Left renal pelvis (tissue), 4 donors: ENCODE results near the gene VWA2. TPM values are rescaled to one million over a fixed set of nuclear protein-coding genes. Genes with fewer than 3 reads are reported as not detected.

Experiments
- DNase-seq, 4 donors: peaks; one replicate each; pipeline ENCODE4 v3.0.0-alpha.2; 2013; ENCODE audit warnings: low read depth in 4 of 4, low spot score in 3 of 4
- polyA plus RNA-seq, 4 donors: library from polyadenylated mRNA; unstranded; fragments of 120-200 nt; gene quantifications; one replicate each; pipeline ENCODE4 v1.2.1, GENCODE V29; 2013; ENCODE audit not compliant: insufficient read length in 4 of 4

VWA2 gene
- polyA plus RNA-seq, 4 donors: 0.25 to 2.8 (median 2.0) TPM

GRCh38 chr10:114274616-114275453 is 35.8 kb downstream of the VWA2 start:
- DNase-seq: no peak

GRCh38 chr10:114276066-114276465 is 37.0 kb downstream of the VWA2 start:
- no peak for DNase-seq

GRCh38 chr10:114276671-114277070 is 37.6 kb downstream of the VWA2 start:
- DNase-seq: no peak

GRCh38 chr10:114278140-114278883 is 39.3 kb downstream of the VWA2 start:
- DNase-seq: no peak

GRCh38 chr10:114278884-114279191 is 39.8 kb downstream of the VWA2 start:
- no peak for DNase-seq

- DNase-seq: no peak
These were observed 40.2 kb downstream of the VWA2 start for GRCh38 chr10:114279289-114279688.

GRCh38 chr10:114279901-114280644 is 41.0 kb downstream of the VWA2 start:
- DNase-seq: no peak

- no peak for DNase-seq
These were observed 42.0 kb downstream of the VWA2 start for GRCh38 chr10:114281006-114281405.

- DNase-seq: no peak
These were observed 42.4 kb downstream of the VWA2 start for GRCh38 chr10:114281461-114281860.

GRCh38 chr10:114282526-114282925 is 43.5 kb downstream of the VWA2 start:
- no peak for DNase-seq

- no peak for DNase-seq
These were observed 44.0 kb downstream of the VWA2 start for GRCh38 chr10:114283091-114283490.

GRCh38 chr10:114283535-114284234 is 44.6 kb downstream of the VWA2 start:
- DNase-seq: no peak

- no peak for DNase-seq
These were observed 45.5 kb downstream of the VWA2 start for GRCh38 chr10:114284346-114285071.

GRCh38 chr10:114285961-114286441 is 46.9 kb downstream of the VWA2 start:
- no peak for DNase-seq

- DNase-seq: no peak
These were observed 47.9 kb downstream of the VWA2 start for GRCh38 chr10:114286921-114287320.

GRCh38 chr10:114288424-114289095 is 49.5 kb downstream of the VWA2 start:
- no peak for DNase-seq

GRCh38 chr10:114289096-114289436 is 50.0 kb downstream of the VWA2 start:
- no peak for DNase-seq

GRCh38 chr10:114290038-114290437 is 51.0 kb downstream of the VWA2 start:
- no peak for DNase-seq

GRCh38 chr10:114291076-114291475 is 52.0 kb downstream of the VWA2 start:
- DNase-seq: no peak

- no peak for DNase-seq
These were observed 52.5 kb downstream of the VWA2 start for GRCh38 chr10:114291516-114291915.
